Prostate gland (tissue), 2 donors: ENCODE results near the gene MED27. TPM values are rescaled to one million over a fixed set of nuclear protein-coding genes. Genes with fewer than 3 reads are reported as not detected.

Source experiments
- DNase-seq: peaks from one replicate; pipeline ENCODE4 v3.0.0-alpha.2; 2019; ENCODE audit warnings: low spot score
- H3K27ac ChIP-seq, 2 donors: fragments of 200-600 bp; sonication (generic); 2 replicates each; pipeline ENCODE4 v1.5.1; 2017 to 2019
- H3K27me3 ChIP-seq: fragments of 200-600 bp; sonication (generic); replicated peaks from 2 replicates; pipeline ENCODE4 v1.5.1; 2019; ENCODE audit not compliant: insufficient read depth
- H3K36me3 ChIP-seq, 2 donors: fragments of 200-600 bp; sonication (generic); 1 replicate in 1 of 2; 2 replicates in 1 of 2; pipeline versions ENCODE4 v1.5.1 to v1.8.1; 2017 to 2019
- H3K4me1 ChIP-seq: fragments of 200-600 bp; sonication (generic); replicated peaks from 2 replicates; pipeline ENCODE4 v1.5.1; 2019
- H3K4me3 ChIP-seq, 2 donors: fragments of 200-600 bp; sonication (generic); 2 replicates each; pipeline ENCODE4 v1.5.1; 2017 to 2019
- H3K9me3 ChIP-seq: fragments of 200-600 bp; sonication (generic); 2 replicates; pipeline ENCODE4 v1.5.1; 2017
- CTCF ChIP-seq, 4 experiments: fragments of 200-600 bp in 2 of 4; fragments of 450-650 bp in 2 of 4; sonication (generic) in 2 of 4; IDR thresholded peaks; 1 replicate in 3 of 4; 2 replicates in 1 of 4; pipeline ENCODE4 v1.5.1; 2016 to 2019; ENCODE audit warnings: antibody characterized with exemption in 4 of 4, mild to moderate bottlenecking in 2 of 4, moderate library complexity in 2 of 4
- POLR2A ChIP-seq: fragments of 450-650 bp; IDR thresholded peaks from one replicate; pipeline ENCODE4 v1.6.1; 2016; ENCODE audit warnings: antibody characterized with exemption, mild to moderate bottlenecking
- POLR2AphosphoS5 ChIP-seq: sonication (generic); formaldehyde crosslinking; IDR thresholded peaks from one replicate; pipeline ENCODE4 v1.6.1; 2017; ENCODE audit warnings: antibody characterized with exemption
- WGBS: methylation state at CpG from one replicate; pipeline ENCODE4 v1.1.5; 2018; 5-methylcytosine and 5-hydroxymethylcytosine counted together
- intact Hi-C: fragments of 100-400 bp; cut with DNase I; formaldehyde crosslinking; loops from one replicate; pipeline ENCODE4 v1.14.2; 2022
- total RNA-seq, 2 donors: library from RNA; depleted of rRNA; stranded (reverse); fragments of >200 nt; gene quantifications; one replicate each; pipeline ENCODE4 v1.1.0, GENCODE V29; 2016

Gene MED27
- total RNA-seq, 2 donors from 2014 or later, result 17.4 to 22.7 TPM

DNA sequence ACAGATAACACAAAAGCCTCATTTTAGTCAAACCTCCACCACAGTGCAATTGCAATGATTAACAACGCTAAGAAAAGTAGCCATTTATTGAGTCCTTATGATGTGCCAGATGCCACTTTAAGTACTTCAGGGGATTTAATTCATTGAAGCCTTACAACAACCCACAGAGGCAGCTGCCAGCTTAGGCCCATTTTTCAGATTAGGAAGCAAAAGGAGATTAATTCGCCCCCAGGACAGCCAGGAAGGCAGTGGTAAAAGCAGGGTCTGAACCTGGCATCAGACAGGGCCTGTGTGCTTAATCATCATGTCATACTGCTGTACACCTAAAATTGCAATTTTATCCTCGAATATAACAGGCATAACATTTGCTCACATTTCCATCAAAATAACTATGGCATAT lies 23.9 kb downstream of the MED27 start:
- no peak for DNase-seq
- intact Hi-C loops, result no loop called here
- Histone ChIP-seq H3K9me3 (no peaks in the 10 kb centered on the region), H3K27ac (no peak overlapping the region), H3K27me3 (no peaks in the 10 kb centered on the region), H3K4me3 (no peak overlapping the region), H3K4me1 (no peaks in the 10 kb centered on the region), H3K36me3 (no peaks in the 10 kb centered on the region)
- TF ChIP-seq POLR2AphosphoS5, result no peak
- TF ChIP-seq POLR2A, result no peak
- WGBS, result 87% methylated on average over 3 of the region's 3 CpGs

- DNase-seq, result no peak
- WGBS, result 90% methylated on average over 11 of the region's 11 CpGs
- TF ChIP-seq POLR2AphosphoS5 (no peak), CTCF (IDR thresholded peaks at IDR 0.05) (no peak), POLR2A (no peak)
- no peak overlapping the region for H3K4me3 ChIP-seq
- no peaks in the 10 kb centered on the region for H3K9me3 ChIP-seq
- H3K4me1 ChIP-seq, result no peaks in the 10 kb centered on the region
- no peaks in the 10 kb centered on the region for H3K36me3 ChIP-seq
- H3K27ac ChIP-seq, result no peak overlapping the region
- no peaks in the 10 kb centered on the region for H3K27me3 ChIP-seq
- intact Hi-C loops, result no loop called here
These were observed 25.6 kb downstream of the MED27 start for GRCh38 chr9:132054024-132054423.

DNA sequence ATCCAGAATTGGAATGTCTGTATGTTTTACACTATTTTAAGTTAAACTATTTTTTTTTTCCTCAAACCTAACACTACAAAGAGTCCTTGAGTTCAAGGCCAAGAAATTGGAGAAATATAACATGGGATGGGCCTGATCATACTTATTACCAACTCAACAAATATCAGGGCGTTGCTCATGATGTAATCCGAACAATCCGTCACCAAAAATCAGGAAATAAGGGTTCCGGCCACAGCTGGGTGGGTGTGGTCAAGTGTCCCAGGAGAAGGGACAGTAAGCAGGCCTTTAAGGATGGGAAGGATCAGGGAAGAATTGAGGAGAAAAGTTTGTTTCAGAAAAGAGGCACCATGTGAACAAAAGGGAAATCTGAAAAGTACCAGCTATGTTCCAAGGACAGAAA lies 29.8 kb downstream of the MED27 start:
- intact Hi-C loops, result no loop called here
- Histone ChIP-seq H3K27me3 (no peaks in the 10 kb centered on the region), H3K36me3 (no peaks in the 10 kb centered on the region), H3K4me1 (no peaks in the 10 kb centered on the region), H3K9me3 (no peaks in the 10 kb centered on the region), H3K27ac (no peak overlapping the region), H3K4me3 (no peak overlapping the region)
- 93% methylated on average over 4 of the region's 4 CpGs for WGBS
- DNase-seq, result no peak
- TF ChIP-seq POLR2A (no peak), CTCF (IDR thresholded peaks at IDR 0.05) (no peak), POLR2AphosphoS5 (no peak)

DNA sequence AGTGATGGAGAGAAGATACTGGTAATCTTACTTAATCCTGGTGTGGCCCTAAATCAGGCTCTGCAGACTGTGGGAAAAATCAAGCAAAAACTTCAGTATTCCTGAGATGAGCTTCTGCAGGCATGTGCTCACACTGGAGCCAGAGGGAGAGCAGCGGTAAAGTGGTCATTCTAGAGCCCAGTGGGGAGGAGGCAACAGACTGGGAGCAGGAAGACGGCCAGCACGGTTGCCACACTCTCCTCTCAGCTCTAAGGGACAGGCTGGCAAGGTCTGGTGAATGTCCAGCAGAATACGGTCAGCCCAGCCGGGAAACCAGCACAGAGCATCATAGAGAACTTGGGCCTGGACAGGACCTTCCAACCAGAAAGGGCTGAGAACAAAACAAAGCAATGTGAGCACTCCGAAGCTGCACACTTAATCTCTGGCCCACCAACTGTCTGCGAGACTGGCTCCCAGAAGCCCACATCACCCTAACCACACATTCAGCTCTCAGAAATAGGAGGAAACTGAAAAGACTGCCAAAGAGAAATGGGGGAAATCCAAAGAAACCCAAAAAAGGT lies 30.3 kb downstream of the MED27 start:
- H3K9me3 ChIP-seq, result no peaks in the 10 kb centered on the region
- no peak for TF ChIP-seq POLR2AphosphoS5
- intact Hi-C loops, result no loop called here
- H3K27me3 ChIP-seq, result no peaks in the 10 kb centered on the region
- H3K36me3 ChIP-seq, result no peaks in the 10 kb centered on the region
- WGBS, result 87% methylated on average over 7 of the region's 7 CpGs
- no peak overlapping the region for H3K27ac ChIP-seq
- no peak overlapping the region for H3K4me3 ChIP-seq
- DNase-seq, result no peak
- no peaks in the 10 kb centered on the region for H3K4me1 ChIP-seq

DNA sequence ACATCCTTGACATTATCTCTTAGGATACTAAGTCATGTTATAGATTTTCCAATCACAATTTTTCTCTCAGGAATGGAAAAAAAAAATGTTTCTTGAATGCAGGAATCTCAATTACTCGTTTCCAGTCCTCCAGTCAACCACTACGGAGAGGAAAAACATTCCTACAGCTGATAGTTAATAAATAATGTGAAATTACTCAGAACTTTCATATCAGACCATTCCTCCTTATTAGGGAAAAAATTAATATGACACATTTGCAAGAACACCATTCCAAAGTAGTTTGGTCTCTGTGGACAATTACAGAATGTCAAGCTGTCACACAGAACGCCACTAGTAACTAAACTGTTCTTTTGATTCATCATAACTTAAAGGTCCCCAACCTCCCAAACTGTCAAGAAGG lies 31.5 kb downstream of the MED27 start:
- WGBS, result 91% methylated on average over 3 of the region's 3 CpGs
- intact Hi-C loops, result no loop called here
- Histone ChIP-seq H3K36me3 (no peaks in the 10 kb centered on the region), H3K4me1 (no peaks in the 10 kb centered on the region), H3K27ac (no peak overlapping the region), H3K9me3 (no peaks in the 10 kb centered on the region), H3K27me3 (no peaks in the 10 kb centered on the region), H3K4me3 (no peak overlapping the region)
- no peak for DNase-seq
- TF ChIP-seq CTCF (IDR thresholded peaks at IDR 0.05), result no peak
- TF ChIP-seq POLR2AphosphoS5, result no peak
- no peak for TF ChIP-seq POLR2A

GRCh38 chr9:132046456-132046855 lies 33.2 kb downstream of the MED27 start:
- no peak for TF ChIP-seq CTCF (IDR thresholded peaks at IDR 0.05)
- no peak for TF ChIP-seq POLR2A
- no peak for TF ChIP-seq POLR2AphosphoS5
- DNase-seq, result no peak
- WGBS, result 67% methylated on average over 6 of the region's 6 CpGs
- H3K4me1 ChIP-seq, result no peaks in the 10 kb centered on the region
- H3K27ac ChIP-seq, result no peak overlapping the region
- intact Hi-C loops, result no loop called here
- no peaks in the 10 kb centered on the region for H3K9me3 ChIP-seq
- no peak overlapping the region for H3K4me3 ChIP-seq
- H3K27me3 ChIP-seq, result no peaks in the 10 kb centered on the region
- no peaks in the 10 kb centered on the region for H3K36me3 ChIP-seq
